Muscle layer of duodenum (tissue), 2 donors: ENCODE data around the gene CACNA2D2.

Experiments
- H3K27ac ChIP-seq: one replicate; pipeline ENCODE4 v1.7.0; 2013; ENCODE audit warnings: mild to moderate bottlenecking, low read length
- H3K27me3 ChIP-seq: one replicate; pipeline ENCODE4 v1.7.0; 2013; ENCODE audit warnings: low read depth, mild to moderate bottlenecking, control low read depth, low read length
- H3K36me3 ChIP-seq, 2 donors: one replicate each; pipeline ENCODE4 v1.7.0; 2013; ENCODE audit warnings: low read length in 2 of 2, control low read depth in 1 of 2, mild to moderate bottlenecking in 1 of 2; ENCODE audit not compliant: insufficient read depth in 2 of 2, control insufficient read depth in 1 of 2
- H3K4me1 ChIP-seq, 2 donors: one replicate each; pipeline ENCODE4 v1.7.0; 2013; ENCODE audit warnings: low read length in 2 of 2, mild to moderate bottlenecking in 2 of 2, control low read depth in 1 of 2, moderate library complexity in 1 of 2; ENCODE audit not compliant: insufficient read depth in 2 of 2, control insufficient read depth in 1 of 2
- H3K4me3 ChIP-seq, 2 donors: one replicate each; pipeline ENCODE4 v1.7.0; 2013; ENCODE audit warnings: low read length in 2 of 2, low read depth in 1 of 2, mild to moderate bottlenecking in 1 of 2
- H3K9me3 ChIP-seq, 2 donors: one replicate each; pipeline ENCODE4 v1.7.0; 2013; ENCODE audit warnings: low read length in 2 of 2, control low read depth in 1 of 2, mild to moderate bottlenecking in 1 of 2; ENCODE audit not compliant: control insufficient read depth in 1 of 2
- donor health status: healthy.

The CACNA2D2 gene

DNA sequence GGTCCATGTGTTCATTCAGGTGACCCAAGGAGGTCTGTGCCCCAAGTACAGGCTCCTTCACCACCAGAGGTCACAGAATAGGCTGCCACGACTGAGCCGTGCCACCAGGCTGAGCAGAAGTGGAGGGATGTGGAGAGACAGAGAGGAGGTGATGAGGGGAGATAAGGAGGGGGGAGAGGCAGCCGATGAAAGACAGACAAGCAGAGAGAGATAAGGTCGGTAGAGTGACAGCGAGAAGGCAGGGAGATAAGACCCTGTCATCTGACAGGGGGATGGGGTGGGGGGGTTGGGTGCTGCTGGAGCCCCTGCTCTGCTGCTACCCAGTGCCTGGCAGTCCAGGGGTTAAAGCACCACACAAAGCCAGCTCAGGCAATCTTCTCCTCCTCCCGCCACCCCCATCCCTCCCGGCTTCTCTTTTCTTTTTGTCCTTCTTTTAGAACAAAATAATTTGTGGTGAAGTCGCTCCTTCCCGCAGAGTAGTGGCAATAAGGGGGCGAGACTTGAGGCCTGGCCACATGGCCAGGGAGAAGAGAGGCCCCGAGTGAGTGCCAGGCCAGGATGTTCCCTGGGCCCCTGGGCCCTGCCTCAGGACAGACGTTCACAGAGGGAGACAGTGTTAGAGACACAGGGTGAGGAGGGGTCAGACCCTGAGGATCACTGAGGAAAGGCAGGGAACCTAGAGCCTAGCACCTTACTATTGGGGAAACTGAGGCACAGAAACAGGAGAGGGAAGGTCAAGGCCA lies 67.9 kb downstream of the CACNA2D2 start:
- Histone ChIP-seq H3K9me3 (no peaks in the 10 kb centered on the region), H3K36me3 (no peaks in the 10 kb centered on the region), H3K4me1 (no peaks in the 10 kb centered on the region), H3K27me3 (no peaks in the 10 kb centered on the region), H3K27ac (no peak overlapping the region), H3K4me3 (no peak overlapping the region)

DNA sequence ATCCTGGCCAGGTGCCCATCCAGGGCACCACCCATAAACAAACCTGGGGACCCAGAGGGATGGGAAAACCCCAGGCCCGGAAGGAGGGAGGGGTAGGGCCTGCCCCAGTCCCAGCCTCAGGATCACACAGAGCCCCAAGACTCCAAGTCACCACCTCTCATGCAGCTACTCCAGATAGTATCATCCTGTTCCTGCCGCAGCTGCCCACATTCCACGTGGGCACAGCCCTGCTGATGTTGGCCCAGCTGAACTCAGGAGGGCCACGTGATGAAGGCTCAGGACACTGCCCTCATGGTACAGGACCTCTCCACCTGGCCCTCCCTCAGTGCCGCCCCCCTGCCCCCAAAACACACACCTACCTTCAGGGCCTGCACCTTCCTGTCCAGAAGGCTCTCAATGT lies 69.5 kb downstream of the CACNA2D2 start:
- no peak overlapping the region for H3K27ac ChIP-seq
- no peaks in the 10 kb centered on the region for H3K36me3 ChIP-seq
- no peaks in the 10 kb centered on the region for H3K27me3 ChIP-seq
- H3K4me3 ChIP-seq, result no peak overlapping the region
- no peaks in the 10 kb centered on the region for H3K9me3 ChIP-seq
- no peaks in the 10 kb centered on the region for H3K4me1 ChIP-seq

DNA sequence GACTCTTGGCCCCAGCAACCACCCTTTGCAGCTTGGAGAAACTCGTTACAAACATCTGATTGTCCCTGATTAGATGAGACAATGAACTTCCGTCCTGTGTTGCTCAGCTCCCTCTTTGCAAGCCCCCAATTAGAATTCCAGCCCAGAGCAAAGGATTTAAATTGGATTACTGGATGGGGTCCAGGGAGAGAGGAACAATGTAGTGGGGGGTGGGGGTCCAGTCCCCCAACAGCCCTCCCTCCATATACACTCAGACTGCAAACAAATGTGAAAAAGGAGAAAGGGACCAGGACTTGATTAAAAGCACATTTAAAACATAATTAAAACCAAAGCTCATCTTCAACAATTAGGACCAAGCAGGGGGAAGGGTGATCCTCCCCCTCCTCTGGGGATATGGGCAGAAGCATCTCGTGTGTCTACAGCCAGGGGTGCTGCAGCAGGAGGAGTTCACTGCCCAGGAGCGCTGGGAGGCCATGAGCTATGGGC lies 72.4 kb downstream of the CACNA2D2 start:
- Histone ChIP-seq H3K27ac (no peak overlapping the region), H3K27me3 (no peaks in the 10 kb centered on the region), H3K4me3 (no peak overlapping the region), H3K4me1 (no peaks in the 10 kb centered on the region), H3K36me3 (no peaks in the 10 kb centered on the region), H3K9me3 (no peaks in the 10 kb centered on the region)

- no peak overlapping the region for H3K4me3 ChIP-seq
- H3K4me1 ChIP-seq, result no peaks in the 10 kb centered on the region
- no peak overlapping the region for H3K27ac ChIP-seq
- no peaks in the 10 kb centered on the region for H3K36me3 ChIP-seq
- H3K9me3 ChIP-seq, result no peaks in the 10 kb centered on the region
- no peaks in the 10 kb centered on the region for H3K27me3 ChIP-seq
Measured at GRCh38 chr3:50430191-50430590, 73.2 kb downstream of the CACNA2D2 start.

DNA sequence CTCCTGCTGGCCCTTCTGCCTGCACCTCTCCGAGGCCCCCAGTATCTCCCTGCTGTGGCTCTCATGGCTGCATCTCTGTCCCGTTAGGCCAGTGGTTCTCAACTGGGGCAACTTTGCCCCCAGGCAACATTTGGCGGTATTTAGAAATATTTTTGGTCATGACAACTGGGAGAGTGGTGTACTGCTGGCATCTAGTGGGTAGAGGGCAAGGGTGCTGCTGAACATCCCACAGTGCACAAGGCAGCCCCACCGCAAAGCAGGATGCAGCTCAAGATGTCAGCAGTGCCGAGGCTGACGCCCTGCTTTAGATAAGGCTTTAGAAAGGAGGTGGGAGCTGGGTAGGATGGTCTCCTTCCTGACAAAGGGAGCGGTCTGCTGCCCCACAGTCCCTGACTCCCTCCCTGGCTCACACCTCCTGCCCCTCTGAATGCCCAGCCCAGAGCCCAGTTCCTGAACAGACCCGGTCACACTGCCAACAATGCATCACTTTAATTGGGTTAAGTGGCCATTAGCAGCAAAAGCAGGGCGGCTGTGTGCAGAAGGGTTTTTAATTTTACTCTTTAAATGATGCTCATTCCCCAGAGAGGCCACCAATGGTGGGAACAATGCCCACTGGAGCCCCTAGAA lies 75.3 kb downstream of the CACNA2D2 start:
- no peaks in the 10 kb centered on the region for H3K27me3 ChIP-seq
- H3K4me1 ChIP-seq, result no peaks in the 10 kb centered on the region
- no peak overlapping the region for H3K27ac ChIP-seq
- no peaks in the 10 kb centered on the region for H3K36me3 ChIP-seq
- H3K4me3 ChIP-seq, result no peak overlapping the region
- H3K9me3 ChIP-seq, result no peaks in the 10 kb centered on the region

DNA sequence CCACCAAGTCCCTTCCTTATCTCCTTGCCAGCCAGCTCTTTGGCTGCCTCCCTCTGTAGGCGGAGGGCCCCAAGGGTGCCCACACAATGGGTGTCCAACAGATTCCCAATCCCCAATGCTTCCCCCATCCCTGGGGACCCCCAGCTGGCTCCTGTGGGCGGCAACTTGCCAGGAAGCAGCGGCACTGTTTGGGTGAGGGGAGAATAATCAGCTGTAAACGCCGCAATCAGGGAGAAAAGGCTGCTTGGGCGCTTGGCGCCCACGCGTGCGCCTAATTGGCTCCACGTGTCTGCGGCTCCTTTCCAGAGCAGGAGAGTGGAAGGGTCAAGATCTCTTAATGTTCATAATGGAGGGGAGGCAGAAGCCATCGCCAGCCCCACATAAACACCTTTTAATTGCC lies 76.2 kb downstream of the CACNA2D2 start:
- H3K27ac ChIP-seq, result no peak overlapping the region
- no peaks in the 10 kb centered on the region for H3K4me1 ChIP-seq
- no peaks in the 10 kb centered on the region for H3K36me3 ChIP-seq
- no peaks in the 10 kb centered on the region for H3K9me3 ChIP-seq
- H3K4me3 ChIP-seq, result no peak overlapping the region
- no peaks in the 10 kb centered on the region for H3K27me3 ChIP-seq

DNA sequence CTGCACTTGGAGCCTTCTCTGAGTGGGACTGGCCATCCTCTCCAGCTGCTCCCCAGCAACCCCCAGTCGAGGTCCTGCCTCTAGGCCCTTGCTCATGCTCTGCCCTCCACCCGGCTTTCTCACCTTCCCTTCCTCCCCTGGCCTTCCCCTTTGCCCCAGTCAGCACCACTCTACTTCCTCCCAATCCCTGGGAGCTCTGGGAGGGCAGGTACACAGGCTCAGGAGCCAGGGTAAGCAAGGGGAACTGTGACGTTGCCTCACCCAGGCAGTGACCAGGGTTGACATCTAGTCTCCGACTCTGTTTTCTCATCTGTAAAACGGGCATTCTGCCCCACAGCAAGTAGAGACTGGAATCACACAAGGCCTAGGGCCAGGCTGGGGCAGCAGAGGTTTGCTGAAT lies 77.5 kb downstream of the CACNA2D2 start:
- Histone ChIP-seq H3K9me3 (no peaks in the 10 kb centered on the region), H3K27ac (no peak overlapping the region), H3K36me3 (no peaks in the 10 kb centered on the region), H3K27me3 (no peaks in the 10 kb centered on the region), H3K4me3 (no peak overlapping the region), H3K4me1 (no peaks in the 10 kb centered on the region)

- H3K36me3 ChIP-seq, result no peaks in the 10 kb centered on the region
- H3K4me1 ChIP-seq, result no peaks in the 10 kb centered on the region
- no peak overlapping the region for H3K27ac ChIP-seq
- no peaks in the 10 kb centered on the region for H3K27me3 ChIP-seq
- no peak overlapping the region for H3K4me3 ChIP-seq
- no peaks in the 10 kb centered on the region for H3K9me3 ChIP-seq
Measured at GRCh38 chr3:50423543-50423942, 79.9 kb downstream of the CACNA2D2 start.

DNA sequence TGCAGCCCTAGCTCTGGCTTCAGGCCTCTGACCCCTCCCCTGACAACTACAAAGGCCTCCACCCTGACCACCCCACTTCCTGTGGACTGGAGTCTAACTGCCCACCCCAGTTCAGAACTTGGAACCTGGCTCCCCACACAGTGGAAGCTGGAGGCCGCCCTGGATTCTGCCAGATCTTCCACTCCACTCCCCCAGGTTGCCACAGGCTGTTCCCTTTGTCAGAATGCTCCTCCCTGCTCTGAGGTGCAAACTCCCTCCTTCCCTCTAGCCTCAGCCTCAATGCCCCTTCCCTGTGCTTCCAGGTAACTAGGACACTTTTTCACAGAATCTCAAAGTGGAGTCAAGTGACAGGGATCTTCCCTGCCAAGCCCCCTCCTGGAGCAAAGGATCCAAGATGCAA lies 81.3 kb downstream of the CACNA2D2 start:
- H3K36me3 ChIP-seq, result no peaks in the 10 kb centered on the region
- no peaks in the 10 kb centered on the region for H3K4me1 ChIP-seq

DNA sequence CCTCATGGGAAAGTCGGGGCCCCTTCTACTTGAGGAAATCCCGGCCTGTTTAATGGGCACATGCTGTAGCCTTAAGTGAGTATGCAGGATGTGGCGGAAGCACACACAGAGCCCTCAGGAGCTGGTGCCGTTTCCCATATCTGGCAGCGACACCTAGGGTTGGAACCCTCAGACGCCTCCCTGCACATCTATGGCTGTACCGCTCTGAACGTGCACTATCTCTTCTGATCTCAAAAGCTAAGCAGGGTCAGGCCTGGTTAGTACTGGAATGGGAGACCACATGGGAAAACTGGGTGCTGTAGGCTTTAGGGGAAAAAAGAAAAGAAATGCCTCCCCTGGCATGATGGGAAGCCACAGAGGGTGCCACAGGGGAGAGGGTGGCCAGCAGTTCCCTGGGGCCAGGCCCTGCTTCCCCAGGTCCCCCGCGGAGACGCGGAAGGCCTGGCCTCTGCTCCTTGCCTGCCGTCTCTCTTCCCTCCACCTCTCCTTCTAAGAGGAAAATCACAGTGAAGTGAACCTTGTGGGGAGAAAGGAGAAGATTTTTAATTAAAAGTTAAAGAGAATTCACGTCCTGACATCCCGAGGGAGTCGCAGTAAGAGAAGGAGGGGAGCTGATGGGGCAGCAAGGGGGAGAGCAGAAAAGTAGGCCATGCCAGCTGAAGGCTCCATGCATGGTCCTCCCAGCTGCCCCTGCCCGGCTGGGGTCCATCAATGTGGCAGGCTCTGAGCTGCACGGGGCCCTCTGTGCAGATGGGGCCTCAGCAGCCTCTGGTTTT lies 83.7 kb downstream of the CACNA2D2 start:
- no peaks in the 10 kb centered on the region for H3K36me3 ChIP-seq
- no peaks in the 10 kb centered on the region for H3K27me3 ChIP-seq
- H3K9me3 ChIP-seq, result no peaks in the 10 kb centered on the region
- H3K4me1 ChIP-seq, result no peaks in the 10 kb centered on the region
- no peak overlapping the region for H3K4me3 ChIP-seq
- H3K27ac ChIP-seq, result no peak overlapping the region

More for the DNA sequence above, 81.3 kb downstream of the CACNA2D2 start:
- no peak overlapping the region for H3K4me3 ChIP-seq
- no peak overlapping the region for H3K27ac ChIP-seq
- no peaks in the 10 kb centered on the region for H3K9me3 ChIP-seq
- H3K27me3 ChIP-seq, result no peaks in the 10 kb centered on the region

GRCh38 chr3:50418850-50419249 lies 84.6 kb downstream of the CACNA2D2 start:
- Histone ChIP-seq H3K27ac (no peak overlapping the region), H3K27me3 (no peaks in the 10 kb centered on the region), H3K9me3 (no peaks in the 10 kb centered on the region), H3K4me3 (no peak overlapping the region), H3K4me1 (no peaks in the 10 kb centered on the region), H3K36me3 (no peaks in the 10 kb centered on the region)
